Esophagus muscularis mucosa (tissue), 4 donors: ENCODE data around the gene SLC2A11. TPM values are rescaled to one million over a fixed set of nuclear protein-coding genes. Genes with fewer than 3 reads are reported as not detected.

Experiments used
- DNase-seq: peaks from one replicate; pipeline ENCODE4 v3.0.0-alpha.2; 2017; ENCODE audit errors: extremely low spot score
- H3K27ac ChIP-seq, 4 donors: fragments of 200-600 bp; sonication (generic); replicated peaks in 1 of 4; 1 replicate in 3 of 4; 2 replicates in 1 of 4; pipeline ENCODE4 v1.5.1; 2016 to 2019; ENCODE audit warnings: mild to moderate bottlenecking in 1 of 4
- H3K27me3 ChIP-seq, 4 donors: fragments of 200-600 bp; sonication (generic); one replicate each; pipeline versions ENCODE4 v1.5.1 to v1.6.0; 2016 to 2019
- H3K36me3 ChIP-seq, 4 donors: fragments of 200-600 bp; sonication (generic); one replicate each; pipeline ENCODE4 v1.5.1; 2016 to 2019
- H3K4me1 ChIP-seq, 4 donors: fragments of 200-600 bp; sonication (generic); one replicate each; pipeline ENCODE4 v1.5.1; 2016 to 2019
- H3K4me3 ChIP-seq, 4 donors: fragments of 200-600 bp; sonication (generic); 1 replicate in 2 of 4; 2 replicates in 2 of 4; pipeline ENCODE4 v1.5.1; 2016 to 2019; ENCODE audit warnings: mild to moderate bottlenecking in 4 of 4, moderate library complexity in 1 of 4
- H3K9me3 ChIP-seq, 4 donors: fragments of 200-600 bp; sonication (generic); 1 replicate in 3 of 4; 2 replicates in 1 of 4; pipeline ENCODE4 v1.5.1; 2016 to 2019
- CTCF ChIP-seq, 3 experiments: fragments of 200-600 bp in 2 of 3; fragments of 450-650 bp in 1 of 3; sonication (generic) in 2 of 3; IDR thresholded peaks; one replicate each; pipeline ENCODE4 v1.5.1; 2017 to 2019; ENCODE audit warnings: antibody characterized with exemption in 3 of 3, mild to moderate bottlenecking in 2 of 3, moderate library complexity in 1 of 3
- EP300 ChIP-seq: sonication (generic); formaldehyde crosslinking; IDR thresholded peaks from one replicate; pipeline ENCODE4 v1.6.1; 2017; ENCODE audit warnings: antibody characterized with exemption
- POLR2A ChIP-seq: fragments of 450-650 bp; IDR thresholded peaks from one replicate; pipeline ENCODE4 v1.6.1; 2017; ENCODE audit warnings: antibody characterized with exemption, moderate library complexity, mild to moderate bottlenecking, low read depth
- POLR2AphosphoS5 ChIP-seq, 2 donors: sonication (generic); formaldehyde crosslinking; IDR thresholded peaks; one replicate each; pipeline ENCODE4 v1.6.1; 2017; ENCODE audit warnings: antibody characterized with exemption in 2 of 2
- WGBS: methylation state at CpG from one replicate; pipeline ENCODE4 v1.1.5; 2018; 5-methylcytosine and 5-hydroxymethylcytosine counted together
- intact Hi-C: fragments of 100-400 bp; cut with DNase I; formaldehyde crosslinking; loops from one replicate; pipeline ENCODE4 v1.15.1; 2023
- total RNA-seq, 4 donors: library from RNA; depleted of rRNA; stranded (reverse); fragments of >200 nt; gene quantifications; one replicate each; pipeline versions ENCODE4 v1.1.0 to v1.2.1, GENCODE V29; 2016

SLC2A11 gene
- total RNA-seq, 4 donors from 2014 or later, result 11.6 to 17.4 (median 15.3) TPM

- Histone ChIP-seq H3K9me3 (no peaks in the 10 kb centered on the region), H3K36me3 (peaks cover 0 to 26% (median 23%) of the 10 kb centered on the region in 4 donors), H3K27ac (peak overlapping the region; percentile 93 to 97 (median 95)), H3K27me3 (no peaks in the 10 kb centered on the region), H3K4me1 (peaks cover 17 to 44% (median 34%) of the 10 kb centered on the region in 4 donors), H3K4me3 (peak overlapping the region; percentile 71 to 77 (median 74))
- 87% methylated on average over 14 of the region's 16 CpGs for whole genome bisulfite sequencing
- DNase-seq, result no peak
- intact Hi-C loops, result no loop called here
- no peak for TF ChIP-seq EP300
These were observed 38.0 kb downstream of the SLC2A11 start for GRCh38 chr22:23895599-23896144.

- Histone ChIP-seq H3K27me3 (no peaks in the 10 kb centered on the region), H3K4me3 (peak overlapping the region in 1 of 4 donors; percentile 71), H3K4me1 (peaks cover 17 to 44% (median 34%) of the 10 kb centered on the region in 4 donors), H3K9me3 (no peaks in the 10 kb centered on the region), H3K27ac (peak overlapping the region in 3 of 4 donors; percentile 93 to 97 (median 95)), H3K36me3 (peaks cover 0 to 26% (median 23%) of the 10 kb centered on the region in 4 donors)
- no peak for DNase-seq
- no peak for TF ChIP-seq POLR2A
- no peak for TF ChIP-seq POLR2AphosphoS5 (IDR thresholded peaks at IDR 0.05)
- TF ChIP-seq EP300, result no peak
- TF ChIP-seq CTCF (IDR thresholded peaks at IDR 0.05), result no peak
- 85% methylated on average over 5 of the region's 5 CpGs for WGBS
- intact Hi-C loops, result no loop called here
These were observed 38.5 kb downstream of the SLC2A11 start for GRCh38 chr22:23896166-23896522.

- intact Hi-C loops, result no loop called here
These were observed 39.0 kb downstream of the SLC2A11 start for GRCh38 chr22:23896523-23897186.

GRCh38 chr22:23897320-23897719 lies 39.6 kb downstream of the SLC2A11 start:
- peaks cover 17 to 44% (median 34%) of the 10 kb centered on the region in 4 donors for H3K4me1 ChIP-seq
- no peak overlapping the region for H3K27ac ChIP-seq
- H3K27me3 ChIP-seq, result no peaks in the 10 kb centered on the region
- no peak for DNase-seq
- no peak overlapping the region for H3K4me3 ChIP-seq
- WGBS, result 83% methylated on average over 2 of the region's 3 CpGs
- intact Hi-C loops, result no loop called here
- no peaks in the 10 kb centered on the region for H3K9me3 ChIP-seq
- no peak for TF ChIP-seq EP300
- peaks cover 0 to 26% (median 23%) of the 10 kb centered on the region in 4 donors for H3K36me3 ChIP-seq

More at GRCh38 chr22:23896523-23897186, 39.0 kb downstream of the SLC2A11 start:
- peaks cover 0 to 26% (median 23%) of the 10 kb centered on the region in 4 donors for H3K36me3 ChIP-seq
- H3K4me3 ChIP-seq, result no peak overlapping the region
- 87% methylated on average over 5 of the region's 8 CpGs for WGBS
- no peak for DNase-seq
- H3K9me3 ChIP-seq, result no peaks in the 10 kb centered on the region
- H3K4me1 ChIP-seq, result peaks cover 17 to 44% (median 34%) of the 10 kb centered on the region in 4 donors
- no peaks in the 10 kb centered on the region for H3K27me3 ChIP-seq
- no peak overlapping the region for H3K27ac ChIP-seq
- TF ChIP-seq POLR2A (no peak), POLR2AphosphoS5 (IDR thresholded peaks at IDR 0.05) (no peak), EP300 (no peak), CTCF (IDR thresholded peaks at IDR 0.05) (no peak)

- DNase-seq, result no peak
- Histone ChIP-seq H3K36me3 (peaks cover 0 to 26% (median 23%) of the 10 kb centered on the region in 4 donors), H3K4me3 (no peak overlapping the region), H3K27me3 (no peaks in the 10 kb centered on the region), H3K4me1 (peaks cover 17 to 44% (median 33%) of the 10 kb centered on the region in 4 donors), H3K27ac (no peak overlapping the region), H3K9me3 (no peaks in the 10 kb centered on the region)
- intact Hi-C loops, result no loop called here
- TF ChIP-seq POLR2AphosphoS5 (IDR thresholded peaks at IDR 0.05) (no peak), EP300 (no peak), POLR2A (no peak), CTCF (IDR thresholded peaks at IDR 0.05) (no peak)
- 59% methylated on average over 8 of the region's 8 CpGs for WGBS
These were observed 40.6 kb downstream of the SLC2A11 start for GRCh38 chr22:23898006-23898974.
